HepG2 (cell line): ENCODE results near the gene ZDHHC8. TPM values are rescaled to one million over a fixed set of nuclear protein-coding genes. Genes with fewer than 3 reads are reported as not detected.

Source experiments
- ADNP ChIP-seq: sonication (generic); formaldehyde crosslinking; IDR thresholded peaks from 2 replicates; pipeline ENCODE4 v1.4.0; 2020; ENCODE audit warnings: missing genetic modification reagents
- CBX2 ChIP-seq, 2 experiments: fragments of 200-600 bp in 1 of 2; sonication (generic); formaldehyde crosslinking in 1 of 2; IDR thresholded peaks; 2 replicates each; pipeline versions ENCODE4 v1.7.0 to v1.8.1; 2018 to 2022; ENCODE audit warnings: low read depth in 2 of 2, low read length in 1 of 2, mild to moderate bottlenecking in 1 of 2, missing genetic modification reagents in 1 of 2
- CBX5 ChIP-seq: sonication (generic); formaldehyde crosslinking; IDR thresholded peaks from 2 replicates; pipeline ENCODE4 v1.4.0; 2020; ENCODE audit warnings: missing genetic modification reagents, borderline replicate concordance
- ELF1 ChIP-seq: sonication (generic); formaldehyde crosslinking; IDR thresholded peaks from 2 replicates; pipeline ENCODE4 v1.4.0; 2020; ENCODE audit warnings: missing genetic modification reagents
- HNRNPLL ChIP-seq: fragments of 200-400 bp; formaldehyde crosslinking; IDR thresholded peaks from 2 replicates; pipeline ENCODE4 v1.6.1; 2017; ENCODE audit warnings: mild to moderate bottlenecking, low read depth, low read length; ENCODE audit not compliant: poor library complexity, severe bottlenecking
- HOXA5 ChIP-seq: sonication (generic); formaldehyde crosslinking; IDR thresholded peaks from 2 replicates; pipeline ENCODE4 v1.4.0; 2020; ENCODE audit warnings: missing genetic modification reagents
- IRF1 ChIP-seq: sonication (generic); formaldehyde crosslinking; IDR thresholded peaks from 2 replicates; pipeline ENCODE4 v1.4.0; 2020; ENCODE audit warnings: low read depth, mild to moderate bottlenecking, missing genetic modification reagents
- MZF1 ChIP-seq: sonication (generic); formaldehyde crosslinking; IDR thresholded peaks from 2 replicates; pipeline ENCODE4 v1.8.1; 2023; ENCODE audit warnings: mild to moderate bottlenecking, missing genetic modification reagents, borderline replicate concordance
- POLR2AphosphoS5 ChIP-seq: IDR thresholded peaks from 2 replicates; pipeline ENCODE4 v1.6.1; 2012; ENCODE audit warnings: low read depth, low read length
- RFX1 ChIP-seq: fragments of 450-650 bp; IDR thresholded peaks from 2 replicates; pipeline ENCODE4 v1.6.1; 2017
- SAFB2 ChIP-seq: sonication (generic); formaldehyde crosslinking; IDR thresholded peaks from 2 replicates; pipeline ENCODE4 v1.5.1; 2020; ENCODE audit warnings: missing genetic modification reagents, low read depth, mild to moderate bottlenecking, borderline replicate concordance
- SMAD1 ChIP-seq: sonication (generic); formaldehyde crosslinking; IDR thresholded peaks from 2 replicates; pipeline ENCODE4 v1.4.0; 2020; ENCODE audit warnings: missing genetic modification reagents, low read depth, mild to moderate bottlenecking, borderline replicate concordance
- SRSF1 ChIP-seq: fragments of 200-400 bp; formaldehyde crosslinking; optimal IDR thresholded peaks from 2 replicates; pipeline ENCODE3; 2017; ENCODE audit warnings: mild to moderate bottlenecking, low read depth, low read length, moderate library complexity
- XRCC5 ChIP-seq: fragments of 200-400 bp; formaldehyde crosslinking; optimal IDR thresholded peaks from 2 replicates; pipeline ENCODE3; 2017; ENCODE audit warnings: mild to moderate bottlenecking, low read length
- ZFP36L1 ChIP-seq: sonication (generic); formaldehyde crosslinking; IDR thresholded peaks from 2 replicates; pipeline ENCODE4 v1.8.0; 2022; ENCODE audit warnings: mild to moderate bottlenecking, missing genetic modification reagents, moderate library complexity
- ZNF414 ChIP-seq: sonication (generic); formaldehyde crosslinking; IDR thresholded peaks from 2 replicates; pipeline ENCODE4 v1.5.0; 2020; ENCODE audit warnings: missing genetic modification reagents
- ZNF546 ChIP-seq: sonication (generic); formaldehyde crosslinking; conservative IDR thresholded peaks from 2 replicates; pipeline ENCODE4 v1.8.1; 2023; ENCODE audit warnings: mild to moderate bottlenecking, missing genetic modification reagents
- ZNF740 ChIP-seq: sonication (generic); formaldehyde crosslinking; IDR thresholded peaks from 2 replicates; pipeline ENCODE4 v1.4.0; 2020; ENCODE audit warnings: missing genetic modification reagents
- ZSCAN12 ChIP-seq: sonication (generic); formaldehyde crosslinking; IDR thresholded peaks from 2 replicates; pipeline ENCODE4 v1.9.0; 2021; ENCODE audit warnings: mild to moderate bottlenecking, missing genetic modification reagents
- polyA plus RNA-seq, 8 experiments: library from polyadenylated mRNA; depleted of rRNA in 3 of 8; stranded (reverse) in 7 of 8; unstranded in 1 of 8; fragments of >200 nt; fragmentation: Illumina TruSeq in 4 of 8; extraction: Trizol in 4 of 8; gene quantifications; 2 replicates each; pipeline versions ENCODE4 v1.2.1 to v1.2.3, GENCODE V29; 2011 to 2016; ENCODE audit warnings: low read depth in 4 of 8, missing spikeins in 1 of 8, mixed read lengths in 1 of 8; ENCODE audit not compliant: insufficient read depth in 1 of 8
- total RNA-seq, 5 experiments: library from RNA; depleted of rRNA; stranded (reverse); fragments of >200 nt; fragmentation: Illumina TruSeq; extraction: Trizol; gene quantifications; 2 replicates each; pipeline ENCODE4 v1.2.3, GENCODE V29; 2016; ENCODE audit warnings: low read depth in 1 of 5
- TF ChIP-seq, protein P1 (sequence below): sonication (generic); formaldehyde crosslinking; IDR thresholded peaks from 2 replicates; pipeline ENCODE4 v1.4.0; 2020; ENCODE audit warnings: missing genetic modification reagents, mild to moderate bottlenecking, borderline replicate concordance
- TF ChIP-seq, protein P2 (sequence below): sonication (generic); formaldehyde crosslinking; conservative IDR thresholded peaks from 2 replicates; pipeline ENCODE4 v1.4.0; 2020; ENCODE audit warnings: missing genetic modification reagents

The ZDHHC8 gene
- total and polyA plus RNA-seq, 2 of the 13 experiments (the other 11 are each of a cell fraction or from before 2014, with no cell fraction given) = 7.5 to 21.3 TPM

- TF ChIP-seq ZNF414 (no peak), ZNF740 (CRISPR knock-in tag) (peak; percentile 63; the same call in 1 of the 2 replicates), ZNF546 (CRISPR knock-in tag) (no peak), ADNP (CRISPR knock-in tag) (no peak), SAFB2 (CRISPR knock-in tag) (no peak), SRSF1 (no peak), SMAD1 (CRISPR knock-in tag) (no peak), RFX1 (no peak), HOXA5 (CRISPR knock-in tag) (no peak), CBX2 (IDR thresholded peaks at IDR 0.05; ENCODE audit: low read depth, low read length) (no peak), CBX2 (CRISPR knock-in tag; IDR thresholded peaks at IDR 0.05; ENCODE audit: low read depth) (no peak), ZFP36L1 (CRISPR knock-in tag) (no peak), XRCC5 (no peak), MZF1 (CRISPR knock-in tag) (no peak), CBX5 (CRISPR knock-in tag) (no peak), POLR2AphosphoS5 (no peak), ZSCAN12 (CRISPR knock-in tag) (no peak), ELF1 (CRISPR knock-in tag) (no peak), HNRNPLL (peak; percentile 0), IRF1 (CRISPR knock-in tag) (no peak)
- TF ChIP-seq, protein P1, sequence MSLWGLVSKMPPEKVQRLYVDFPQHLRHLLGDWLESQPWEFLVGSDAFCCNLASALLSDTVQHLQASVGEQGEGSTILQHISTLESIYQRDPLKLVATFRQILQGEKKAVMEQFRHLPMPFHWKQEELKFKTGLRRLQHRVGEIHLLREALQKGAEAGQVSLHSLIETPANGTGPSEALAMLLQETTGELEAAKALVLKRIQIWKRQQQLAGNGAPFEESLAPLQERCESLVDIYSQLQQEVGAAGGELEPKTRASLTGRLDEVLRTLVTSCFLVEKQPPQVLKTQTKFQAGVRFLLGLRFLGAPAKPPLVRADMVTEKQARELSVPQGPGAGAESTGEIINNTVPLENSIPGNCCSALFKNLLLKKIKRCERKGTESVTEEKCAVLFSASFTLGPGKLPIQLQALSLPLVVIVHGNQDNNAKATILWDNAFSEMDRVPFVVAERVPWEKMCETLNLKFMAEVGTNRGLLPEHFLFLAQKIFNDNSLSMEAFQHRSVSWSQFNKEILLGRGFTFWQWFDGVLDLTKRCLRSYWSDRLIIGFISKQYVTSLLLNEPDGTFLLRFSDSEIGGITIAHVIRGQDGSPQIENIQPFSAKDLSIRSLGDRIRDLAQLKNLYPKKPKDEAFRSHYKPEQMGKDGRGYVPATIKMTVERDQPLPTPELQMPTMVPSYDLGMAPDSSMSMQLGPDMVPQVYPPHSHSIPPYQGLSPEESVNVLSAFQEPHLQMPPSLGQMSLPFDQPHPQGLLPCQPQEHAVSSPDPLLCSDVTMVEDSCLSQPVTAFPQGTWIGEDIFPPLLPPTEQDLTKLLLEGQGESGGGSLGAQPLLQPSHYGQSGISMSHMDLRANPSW (CRISPR knock-in tag) = no peak
- TF ChIP-seq, protein P2, sequence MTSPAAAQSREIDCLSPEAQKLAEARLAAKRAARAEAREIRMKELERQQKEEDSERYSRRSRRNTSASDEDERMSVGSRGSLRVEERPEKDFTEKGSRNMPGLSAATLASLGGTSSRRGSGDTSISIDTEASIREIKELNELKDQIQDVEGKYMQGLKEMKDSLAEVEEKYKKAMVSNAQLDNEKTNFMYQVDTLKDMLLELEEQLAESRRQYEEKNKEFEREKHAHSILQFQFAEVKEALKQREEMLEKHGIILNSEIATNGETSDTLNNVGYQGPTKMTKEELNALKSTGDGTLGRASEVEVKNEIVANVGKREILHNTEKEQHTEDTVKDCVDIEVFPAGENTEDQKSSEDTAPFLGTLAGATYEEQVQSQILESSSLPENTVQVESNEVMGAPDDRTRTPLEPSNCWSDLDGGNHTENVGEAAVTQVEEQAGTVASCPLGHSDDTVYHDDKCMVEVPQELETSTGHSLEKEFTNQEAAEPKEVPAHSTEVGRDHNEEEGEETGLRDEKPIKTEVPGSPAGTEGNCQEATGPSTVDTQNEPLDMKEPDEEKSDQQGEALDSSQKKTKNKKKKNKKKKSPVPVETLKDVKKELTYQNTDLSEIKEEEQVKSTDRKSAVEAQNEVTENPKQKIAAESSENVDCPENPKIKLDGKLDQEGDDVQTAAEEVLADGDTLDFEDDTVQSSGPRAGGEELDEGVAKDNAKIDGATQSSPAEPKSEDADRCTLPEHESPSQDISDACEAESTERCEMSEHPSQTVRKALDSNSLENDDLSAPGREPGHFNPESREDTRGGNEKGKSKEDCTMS = no peak
These were observed 640 bp upstream of the ZDHHC8 start (continued) for GRCh38 chr22:20130731-20131596.
